Measurements from ENCODE around the gene GLS. TPM values are rescaled to one million over a fixed set of nuclear protein-coding genes. Genes with fewer than 3 reads are reported as not detected.
"Not testable (repeated sequence)": the region's sequence is repeated elsewhere in the genome, so short reads cannot be mapped to it uniquely, and the experiment has no call there.

Gene GLS
- polyA plus RNA-seq, 3 donors, result 240 to 345 (median 296) TPM

DNA sequence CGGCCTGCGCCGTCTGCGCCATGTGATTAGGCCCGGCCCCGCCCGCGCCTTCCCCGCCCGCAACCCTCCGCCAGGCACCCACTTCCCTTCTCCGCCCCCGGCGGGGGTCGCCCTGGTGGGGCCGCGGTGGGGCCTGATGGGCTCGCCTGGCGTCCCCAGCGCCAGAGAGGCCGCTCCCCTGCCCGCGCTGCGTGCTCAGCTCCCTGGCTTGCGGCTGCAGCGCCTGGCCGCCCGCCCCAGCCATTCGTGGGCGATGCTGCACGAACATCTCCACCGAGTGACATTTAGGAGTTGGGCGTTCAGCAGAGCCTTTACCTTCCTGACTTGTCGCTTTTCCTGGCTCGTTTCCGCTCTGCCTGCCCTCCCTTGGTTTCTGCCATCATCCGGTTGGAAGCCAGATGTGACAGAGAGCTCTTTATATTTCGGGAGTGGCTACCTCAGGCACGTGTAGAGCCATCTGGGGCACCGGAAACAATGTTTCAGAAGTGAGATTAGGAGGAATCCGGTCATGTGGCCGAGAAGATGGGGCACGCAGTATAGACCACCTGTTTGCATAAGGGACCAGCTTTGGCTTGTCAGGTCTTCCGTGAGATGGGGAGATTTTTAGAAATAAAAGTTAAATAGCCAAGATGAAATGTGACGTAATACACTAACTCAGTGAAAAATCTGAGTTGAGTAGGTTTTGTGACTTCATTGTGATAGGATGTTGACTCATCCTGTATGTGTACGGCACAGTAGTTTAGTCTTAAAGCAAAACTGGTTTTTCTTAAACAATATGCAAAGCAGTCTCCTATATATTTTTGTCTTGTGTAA, 1.2 kb downstream of the GLS start:
- DNase-seq, result peak; percentile 58

DNA sequence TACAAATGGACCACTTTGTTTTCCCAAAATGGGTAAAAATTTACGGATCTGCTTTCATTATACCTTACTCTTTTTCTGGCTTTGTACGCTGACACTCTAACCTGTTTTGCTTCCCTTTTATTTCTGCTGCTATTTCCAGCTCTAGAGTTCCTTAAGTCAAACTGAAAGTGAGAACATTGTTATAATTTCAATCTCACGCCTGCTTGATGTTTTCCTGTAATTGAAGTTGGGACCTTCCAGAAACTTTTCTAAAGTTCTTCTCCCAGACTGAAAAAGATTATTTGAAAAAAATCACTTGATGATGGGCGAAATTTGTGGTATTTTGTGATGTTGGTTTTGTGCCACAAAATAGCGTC, 1.8 kb downstream of the GLS start:
- no peak for DNase-seq

DNA sequence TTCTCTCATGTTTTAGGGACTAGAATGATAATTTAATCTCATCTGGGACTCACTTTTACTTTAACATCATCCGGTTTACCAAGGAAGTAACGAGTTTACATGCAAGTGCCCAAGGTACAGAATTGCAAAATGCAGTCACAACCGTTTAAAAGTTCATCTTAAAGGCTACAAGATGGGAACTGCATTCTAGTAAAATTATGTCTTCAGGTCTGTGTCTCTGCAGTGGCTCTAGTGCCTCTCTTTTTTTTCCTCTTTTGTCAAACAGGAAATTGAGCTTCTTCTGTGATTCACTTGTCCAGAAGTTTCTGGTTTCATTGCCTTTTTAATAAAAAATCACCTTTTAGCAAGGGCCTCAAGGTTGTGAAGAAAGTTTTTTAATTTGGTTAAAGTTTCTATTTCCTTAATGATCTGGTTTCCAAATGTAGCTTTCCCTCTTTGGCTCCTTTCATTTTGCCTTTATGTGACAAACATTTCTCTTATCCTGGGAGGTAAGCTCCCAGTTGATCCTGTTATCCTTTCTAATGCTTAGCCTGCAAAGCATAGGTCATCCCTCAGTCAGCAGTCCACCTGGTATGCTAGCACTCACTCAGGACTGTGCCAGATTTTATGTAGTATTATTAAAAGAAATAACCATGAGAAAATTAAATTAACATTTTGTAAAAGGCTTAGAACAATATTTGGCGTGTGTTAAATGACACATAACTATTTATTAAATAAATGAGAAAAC, 2.4 kb downstream of the GLS start:
- DNase-seq, result no peak

DNA sequence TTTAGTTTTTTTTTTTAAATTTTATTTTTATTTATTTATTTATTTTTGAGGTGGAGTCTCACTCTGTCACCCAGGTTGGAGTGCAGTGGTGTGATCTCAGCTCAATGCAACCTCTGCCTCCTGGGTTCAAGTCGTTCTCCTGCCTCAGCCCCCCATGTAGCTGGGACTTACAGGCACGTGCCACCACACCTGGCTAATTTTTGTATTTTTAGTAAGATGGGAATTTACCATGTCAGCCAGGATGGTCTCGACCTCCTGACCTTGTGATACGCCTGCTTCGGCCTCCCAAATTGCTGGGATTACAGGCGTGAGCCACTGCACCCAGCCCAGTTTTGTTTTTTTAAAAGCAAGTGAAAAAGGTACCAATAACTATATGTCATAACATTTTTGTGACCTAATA, 5.2 kb downstream of the GLS start:
- DNase-seq, result not testable (repeated sequence)

DNA sequence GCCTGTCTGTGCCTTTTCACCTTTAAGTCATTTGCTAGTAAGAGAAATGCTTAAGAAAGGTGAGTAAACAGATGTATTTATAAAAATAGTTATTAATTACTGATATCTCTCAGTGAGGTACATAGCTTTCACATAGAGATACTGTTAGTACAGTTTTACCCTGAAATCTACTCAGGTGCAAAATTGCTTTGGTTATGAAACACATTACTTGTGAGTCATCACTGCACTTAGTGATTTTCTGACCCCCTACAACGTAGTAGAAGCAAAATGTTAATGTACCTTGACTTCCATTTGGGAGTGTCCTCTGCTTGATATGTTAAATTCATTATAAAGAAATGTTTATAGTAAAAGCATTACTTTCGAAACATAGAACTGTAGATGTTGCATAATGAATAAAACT, 6.5 kb downstream of the GLS start:
- no peak for DNase-seq

DNA sequence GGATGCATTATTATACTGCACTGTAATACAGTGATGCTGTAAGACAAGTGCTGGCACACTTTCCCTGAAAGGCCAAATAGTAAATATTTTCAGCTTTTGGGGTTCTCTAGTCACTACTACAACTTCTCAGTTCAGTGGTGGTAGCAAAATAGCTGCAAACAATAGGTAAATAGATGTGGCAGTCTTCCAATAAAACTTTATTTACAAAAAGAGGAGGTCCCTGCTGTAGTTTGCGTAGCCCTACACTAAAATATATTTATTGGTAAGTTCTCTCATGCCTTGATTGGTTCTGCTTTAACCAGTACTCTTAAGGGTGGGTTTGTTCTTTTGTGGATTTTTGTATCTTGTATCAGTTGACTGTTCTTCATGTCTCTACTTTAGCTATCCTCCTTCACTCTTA, 7.8 kb downstream of the GLS start:
- DNase-seq, result no peak

DNA sequence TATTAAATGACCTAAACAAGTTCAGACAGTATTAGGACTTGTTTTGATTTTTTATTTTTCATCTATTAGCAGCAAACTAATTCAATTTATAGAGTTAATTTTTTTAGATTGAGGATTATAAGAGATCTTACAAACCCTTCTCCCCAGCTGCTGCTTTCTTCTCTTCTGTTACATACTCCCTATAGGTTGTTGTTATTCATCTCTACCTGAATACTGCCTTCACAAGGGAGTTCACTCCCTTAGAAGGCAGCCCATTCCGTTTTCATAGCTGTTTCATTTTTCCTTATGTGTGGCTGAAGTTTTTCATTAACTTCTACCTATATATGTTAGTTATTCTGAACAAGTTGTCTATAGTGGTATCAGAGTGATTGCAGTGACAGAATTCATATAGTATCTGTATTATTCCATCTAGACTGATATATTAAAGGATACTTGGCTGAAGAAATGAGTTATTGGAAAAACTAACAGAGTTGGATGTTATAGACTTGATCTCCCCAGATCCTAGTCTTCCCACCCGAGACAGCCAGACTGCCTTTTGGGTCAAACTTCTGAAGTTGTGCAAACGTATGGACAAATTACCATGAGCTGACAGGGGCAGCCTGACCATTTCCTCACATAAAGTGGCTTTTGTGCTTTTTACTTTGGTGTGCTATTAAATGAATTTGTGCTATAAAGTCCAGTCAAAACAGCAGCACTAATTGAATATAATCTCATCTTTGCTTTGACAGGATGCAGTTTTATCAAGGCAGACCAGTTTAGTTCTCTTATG, 8.7 kb downstream of the GLS start:
- DNase-seq, result no peak

DNA sequence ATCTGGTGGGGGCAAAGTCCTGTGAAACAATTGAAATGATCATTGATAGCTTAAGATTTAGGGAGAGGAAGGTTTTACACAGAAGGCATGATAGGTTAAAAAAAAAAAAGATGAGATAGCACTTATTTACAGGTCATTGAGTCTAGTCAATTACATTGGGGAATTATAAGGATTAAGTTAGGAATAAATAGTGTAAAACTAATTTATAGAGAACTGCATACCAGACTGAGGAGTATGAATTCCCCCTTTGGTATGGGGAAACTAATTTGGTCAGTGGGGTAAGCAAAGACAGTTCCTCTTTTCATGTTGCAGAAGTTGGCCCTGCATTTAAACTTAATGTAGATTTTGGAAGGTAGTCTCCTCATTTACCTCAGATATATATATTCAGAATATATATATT, 10.8 kb downstream of the GLS start:
- DNase-seq, result no peak

DNA sequence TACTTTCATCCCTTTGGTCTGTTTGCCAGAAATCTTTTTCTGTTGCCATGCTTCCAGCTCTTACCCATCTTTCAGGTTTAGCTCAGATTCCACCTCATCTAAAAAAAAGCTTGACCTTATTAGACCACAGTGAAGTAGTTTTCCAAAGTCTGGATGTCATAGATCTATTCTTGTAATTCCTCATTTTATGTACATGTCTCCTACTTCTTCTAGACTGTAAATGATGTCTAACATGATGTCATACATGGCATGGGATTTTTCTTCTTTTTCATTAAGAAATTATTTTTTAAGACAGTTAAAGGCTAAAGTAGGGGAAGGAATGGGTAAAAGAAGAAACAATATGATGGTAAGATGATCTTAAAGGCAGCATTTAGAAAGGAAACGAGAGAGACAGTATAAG, 11.3 kb downstream of the GLS start:
- DNase-seq, result no peak

DNA sequence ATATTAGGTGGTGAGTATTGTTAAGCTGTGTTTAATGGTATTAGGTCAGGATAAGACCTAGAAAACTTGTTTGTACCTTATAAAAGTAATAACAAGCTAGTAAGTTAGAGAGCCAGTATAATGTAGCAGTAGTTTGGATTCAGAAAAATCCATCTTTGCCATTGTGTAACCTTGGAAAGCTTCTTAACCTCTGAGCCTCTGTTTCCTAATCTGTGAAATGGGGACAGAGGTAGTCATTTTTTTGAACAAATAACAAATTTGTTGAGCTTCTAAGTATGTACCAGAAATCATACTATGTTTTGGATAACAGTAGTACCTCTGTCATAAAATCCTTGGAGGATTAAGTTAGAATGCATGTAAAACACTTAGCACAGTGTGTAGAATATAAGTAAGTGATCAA, 12.5 kb downstream of the GLS start:
- no peak for DNase-seq

DNA sequence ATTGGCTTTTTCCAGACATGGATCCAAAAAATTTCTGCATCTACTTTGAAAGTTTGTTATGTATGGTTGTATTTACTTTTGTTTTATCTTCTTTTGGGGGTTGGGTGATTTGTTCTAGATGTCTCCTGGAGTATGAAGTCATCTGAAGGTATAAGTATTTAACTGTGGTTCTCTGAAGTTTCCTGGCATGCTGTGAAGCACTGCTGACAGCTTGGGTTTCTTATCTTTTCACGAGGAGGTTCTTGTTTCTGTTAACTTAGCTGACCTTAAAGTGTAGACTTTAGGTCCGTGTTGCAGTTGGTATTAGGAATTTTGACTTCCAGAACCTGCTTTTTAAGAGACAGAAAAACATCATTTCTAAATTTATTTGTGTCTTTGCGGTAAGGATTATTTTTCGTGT, 15.9 kb downstream of the GLS start:
- DNase-seq, result no peak

DNA sequence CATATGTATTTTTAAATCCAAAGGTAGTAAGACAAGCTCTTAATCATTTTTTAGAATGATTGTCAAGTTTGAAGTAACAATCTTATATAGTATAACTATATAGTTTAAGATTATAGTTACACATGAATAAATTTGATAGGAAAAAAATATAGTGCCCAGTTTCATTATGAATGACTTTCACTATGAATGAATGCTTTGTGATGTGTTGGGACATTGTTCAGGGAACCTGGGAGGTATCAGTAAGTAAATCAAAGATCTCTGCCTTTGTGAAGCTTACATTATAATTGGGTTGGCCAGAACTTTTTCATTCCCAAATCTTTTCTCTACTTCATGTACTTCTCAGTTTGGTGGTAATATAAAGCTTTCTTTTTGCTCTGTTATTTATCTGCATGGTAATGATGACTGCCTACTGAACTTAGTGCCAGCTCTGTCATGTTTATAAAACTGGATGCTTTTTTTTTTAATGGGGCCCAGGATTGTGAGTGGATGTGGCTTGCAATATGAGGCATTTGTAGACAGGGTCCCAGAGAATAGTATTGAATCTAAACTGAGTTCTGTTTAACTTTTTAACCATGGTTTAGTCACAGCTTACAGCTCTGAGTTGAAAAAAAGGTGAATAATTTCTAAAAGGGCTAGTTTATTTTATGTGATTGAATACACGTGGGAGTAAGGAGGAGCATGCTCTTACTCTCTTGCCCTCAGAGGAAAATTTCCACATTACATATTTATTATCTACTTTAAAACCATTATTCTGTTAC, 23.3 kb downstream of the GLS start:
- DNase-seq, result no peak

DNA sequence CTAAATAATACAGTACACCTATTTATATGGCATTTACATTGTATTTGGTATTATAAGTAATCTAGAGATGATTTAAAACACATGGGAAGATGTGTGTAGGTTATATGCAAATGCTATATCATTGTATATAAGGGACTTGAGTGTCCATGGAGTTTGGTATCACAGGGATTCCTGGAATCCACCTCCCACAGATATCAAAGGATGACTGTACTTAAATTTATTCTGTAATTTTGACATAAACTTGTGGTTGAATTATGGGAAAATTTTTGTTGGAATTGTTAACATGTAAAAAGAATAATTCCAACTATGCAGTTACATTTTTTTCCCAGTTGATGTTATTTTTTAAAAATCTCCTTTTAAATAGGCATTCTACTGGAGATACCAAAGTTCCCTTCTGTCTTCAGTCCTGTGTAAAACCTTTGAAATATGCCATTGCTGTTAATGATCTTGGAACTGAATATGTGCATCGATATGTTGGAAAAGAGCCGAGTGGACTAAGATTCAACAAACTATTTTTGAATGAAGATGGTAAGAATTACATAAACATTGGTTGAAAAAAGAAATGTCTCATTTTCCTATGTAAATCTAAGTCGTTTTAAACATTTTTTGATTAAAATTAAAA, 24.1 kb downstream of the GLS start:
- no peak for DNase-seq

DNA sequence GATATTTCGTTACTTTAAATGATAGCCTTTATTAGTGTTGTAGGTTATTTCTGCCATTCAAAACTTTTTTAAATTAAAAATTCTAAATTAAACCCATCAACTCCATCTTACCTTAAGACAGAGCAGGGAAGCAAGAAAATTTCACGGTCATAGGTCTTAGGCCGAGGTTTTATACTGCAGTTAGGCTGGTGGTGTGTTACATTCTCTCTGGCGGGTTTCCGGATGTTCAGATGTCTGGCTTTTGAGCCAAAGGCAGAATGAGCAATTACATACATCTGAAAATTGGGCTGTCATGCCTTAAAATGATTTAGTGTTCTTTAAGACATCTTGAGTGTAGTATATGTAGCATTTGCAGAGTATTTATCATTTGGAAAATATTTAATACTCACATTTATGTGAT, 27.9 kb downstream of the GLS start:
- no peak for DNase-seq

DNA sequence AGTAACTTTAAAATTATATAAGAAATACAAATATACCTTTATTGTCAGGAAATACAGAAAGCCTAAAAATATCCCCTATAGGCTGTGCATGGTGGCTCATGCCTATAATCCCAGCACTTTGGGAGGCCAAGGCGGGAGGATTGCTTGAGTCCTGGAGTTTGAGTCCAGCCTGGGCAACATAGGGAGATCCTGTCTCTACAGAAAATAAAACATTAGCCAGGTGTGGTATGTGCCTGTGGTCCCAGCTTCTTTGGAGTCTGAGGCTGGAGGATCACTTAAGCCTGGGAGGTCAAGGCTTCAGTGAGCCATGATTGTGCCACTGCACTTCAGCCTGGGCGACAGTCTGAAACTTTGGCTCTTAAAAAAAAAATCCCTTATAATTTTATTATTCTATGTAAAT, 29.1 kb downstream of the GLS start:
- DNase-seq, result no peak

DNA sequence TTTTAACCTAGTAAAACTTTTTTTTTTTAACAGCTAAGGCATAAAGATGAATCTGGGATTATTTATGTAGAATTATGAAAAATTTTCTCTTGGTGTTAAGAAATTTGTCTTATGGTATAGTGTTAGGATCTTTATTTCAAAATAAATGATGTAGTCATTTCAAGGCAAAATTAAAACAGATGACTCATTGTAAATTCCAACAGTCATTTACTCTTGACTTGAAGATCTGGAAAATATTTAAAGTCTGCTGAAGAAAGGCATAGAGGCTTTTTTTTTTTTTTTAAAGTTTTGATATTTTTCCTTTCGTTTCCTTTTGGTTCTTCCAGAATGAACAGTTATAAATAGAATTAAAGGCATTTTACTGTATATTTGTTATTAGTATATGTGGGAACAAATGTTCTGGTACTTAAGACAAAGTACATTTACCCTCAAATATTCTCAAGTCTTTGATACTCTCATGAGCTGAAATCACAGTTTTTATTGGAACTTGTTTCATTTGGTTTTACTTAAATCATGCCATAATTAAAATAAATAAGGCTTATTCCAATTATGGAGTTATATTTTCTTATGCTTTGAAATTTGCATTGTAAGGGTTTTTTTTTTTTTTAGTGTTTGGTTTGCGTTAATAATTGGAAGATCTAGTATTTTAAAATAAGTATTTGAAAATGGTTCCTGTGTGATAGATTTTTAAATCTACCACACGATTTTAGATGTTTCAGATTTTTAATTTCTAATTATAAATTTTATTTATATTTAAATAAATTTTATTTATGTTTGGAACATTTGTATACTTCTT, 29.9 kb downstream of the GLS start:
- DNase-seq, result no peak

DNA sequence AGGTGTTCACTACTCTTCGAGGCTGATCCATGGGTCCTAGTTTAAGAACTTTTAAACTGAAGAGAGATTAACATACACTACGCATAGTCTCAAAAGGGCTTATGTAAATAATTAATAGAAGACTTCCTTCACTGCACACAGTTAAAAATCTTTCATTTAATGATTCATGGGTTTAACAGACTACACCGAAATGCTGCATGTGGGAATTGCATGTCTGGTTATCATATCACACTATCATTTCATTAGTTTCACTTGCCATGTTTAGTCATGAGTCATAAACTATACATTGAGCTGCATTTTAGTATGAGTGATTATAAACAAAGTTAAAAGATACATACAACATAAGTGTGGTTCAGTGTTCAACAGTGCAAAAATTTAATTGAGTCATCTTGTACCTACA, 31.2 kb downstream of the GLS start:
- DNase-seq, result peak; percentile 23

DNA sequence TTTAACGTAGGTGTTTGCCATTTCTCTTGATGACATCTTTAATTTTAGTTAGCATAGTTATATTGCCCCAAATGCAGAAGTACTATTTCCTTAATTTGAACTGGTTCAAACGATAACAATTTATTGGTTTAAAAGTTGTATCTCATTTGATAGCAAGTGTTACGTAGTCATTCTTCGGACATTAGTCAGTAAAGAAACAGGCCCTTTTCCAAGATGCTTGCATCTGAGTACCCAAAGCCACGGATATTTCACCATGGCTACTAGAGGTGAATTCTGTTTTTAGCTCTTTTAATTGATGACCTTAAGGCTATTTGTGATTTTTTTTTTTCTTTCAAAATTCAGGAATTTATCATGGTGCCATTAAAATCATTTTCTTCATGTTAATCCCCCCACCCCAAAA, 32.1 kb downstream of the GLS start:
- no peak for DNase-seq

DNA sequence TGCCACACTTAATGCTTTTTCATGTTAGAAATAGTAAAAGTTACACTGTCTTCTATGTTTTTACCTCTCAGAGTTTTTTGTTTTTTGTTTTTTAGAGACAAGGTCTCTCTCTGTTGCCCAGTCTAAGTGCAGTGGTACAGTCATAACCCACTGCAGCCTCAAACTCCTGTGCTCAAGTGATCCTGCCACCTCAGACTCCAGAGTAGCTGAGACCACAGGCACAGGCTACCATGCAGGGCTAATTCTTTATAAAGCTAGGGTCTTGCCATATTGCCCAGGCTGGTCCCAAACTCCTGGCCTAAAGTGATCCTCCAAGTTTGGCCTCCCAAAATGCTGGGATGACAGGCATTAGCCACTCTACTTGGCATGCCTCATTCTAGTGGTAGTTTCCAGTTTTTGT, 33.1 kb downstream of the GLS start:
- no peak for DNase-seq

DNA sequence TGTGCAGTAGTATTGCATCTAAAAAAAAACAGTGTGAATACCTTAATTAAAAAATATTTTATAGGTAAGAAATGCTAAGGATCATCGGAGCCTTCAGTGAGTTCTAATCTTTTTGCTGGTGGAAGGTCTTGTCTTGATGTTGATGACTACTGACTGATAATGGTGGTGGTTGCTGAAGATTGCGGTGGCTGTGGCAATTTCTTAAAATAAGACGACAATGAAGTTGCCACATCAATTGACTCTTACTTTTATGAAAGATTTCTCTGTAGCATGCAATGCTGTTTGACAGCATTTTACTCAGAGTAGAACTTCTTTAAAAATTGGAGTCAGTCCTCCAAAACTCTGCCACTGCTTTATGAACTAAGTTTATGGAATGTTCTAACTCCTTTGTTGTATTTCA, 36.2 kb downstream of the GLS start:
- DNase-seq, result no peak

DNA sequence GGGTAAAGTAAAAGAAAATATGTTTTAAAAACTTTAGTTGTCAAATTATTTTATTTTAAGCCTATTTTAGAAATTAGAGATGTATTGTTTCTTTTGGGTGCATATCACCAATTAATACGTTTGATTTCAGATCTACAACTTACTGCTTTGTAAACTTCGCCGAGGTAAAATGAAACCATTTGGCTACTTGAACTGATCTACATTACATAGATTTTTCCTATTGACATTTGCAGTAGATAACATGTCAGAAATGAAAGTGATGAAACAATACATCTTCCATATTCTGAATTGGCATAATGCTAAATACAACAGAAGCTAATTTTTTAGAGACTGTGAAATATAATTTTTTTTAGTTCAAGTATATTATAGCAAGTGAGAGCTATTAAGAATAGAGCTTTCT, 39.5 kb downstream of the GLS start:
- DNase-seq, result no peak
